B cell (primary cell): ENCODE measurements around the gene TOB2. TPM values are rescaled to one million over a fixed set of nuclear protein-coding genes. Genes with fewer than 3 reads are reported as not detected.

Source experiments
- ATAC-seq: fragments of 200-7000 bp; cut with Tn5 transposase; one replicate; pipeline ENCODE4 v1.10.0; 2021; ENCODE audit warnings: low read depth, mild to moderate bottlenecking, moderate number of reproducible peaks, moderate library complexity
- CTCF ChIA-PET: fragments of 350-600 bp; sonication (Branson Sonifier 250); formaldehyde crosslinking; loops from one replicate; lab custom pipeline; 2021; ENCODE audit warnings: antibody characterized with exemption, inconsistent platforms; lab: Charles Lee
- POLR2A ChIA-PET: fragments of 350-600 bp; sonication (Branson Sonifier 250); formaldehyde crosslinking; loops from one replicate; lab custom pipeline; 2021; ENCODE audit warnings: antibody characterized with exemption; lab: Charles Lee
- DNase-seq: peaks from one replicate; pipeline ENCODE4 v3.0.0; 2013
- H2AFZ ChIP-seq: 2 replicates; pipeline ENCODE4 v1.6.1; 2012; ENCODE audit warnings: mild to moderate bottlenecking, low read depth, low read length; ENCODE audit not compliant: insufficient read depth, poor library complexity, severe bottlenecking
- H3K27ac ChIP-seq, 2 donors: 1 replicate in 1 of 2; 2 replicates in 1 of 2; pipeline ENCODE4 v1.5.1; 2012 to 2013; ENCODE audit warnings: low read length in 2 of 2, mild to moderate bottlenecking in 2 of 2, moderate library complexity in 1 of 2
- H3K27me3 ChIP-seq, 4 experiments: fragments of 200-600 bp in 1 of 4; sonication (generic) in 1 of 4; replicated peaks in 1 of 4; 1 replicate in 2 of 4; 2 replicates in 2 of 4; pipeline versions ENCODE4 v1.6.1 to v1.7.0; 2013 to 2016; ENCODE audit warnings: low read length in 3 of 4, mild to moderate bottlenecking in 2 of 4, mixed read lengths in 1 of 4, moderate library complexity in 1 of 4; ENCODE audit not compliant: insufficient read depth in 4 of 4, control insufficient read depth in 3 of 4; ENCODE audit errors: control extremely low read depth in 1 of 4
- H3K36me3 ChIP-seq, 2 experiments: replicated peaks in 1 of 2; 1 replicate in 1 of 2; 2 replicates in 1 of 2; pipeline versions ENCODE4 v1.6.1 to v1.7.1; 2013; ENCODE audit warnings: low read length in 1 of 2; ENCODE audit not compliant: insufficient read depth in 2 of 2, control insufficient read depth in 1 of 2; ENCODE audit errors: control extremely low read depth in 1 of 2, extremely low read depth in 1 of 2
- H3K4me1 ChIP-seq, 2 donors: fragments of 200-600 bp in 1 of 2; sonication (generic) in 1 of 2; 1 replicate in 1 of 2; 2 replicates in 1 of 2; pipeline versions ENCODE4 v1.5.1 to v1.6.1; 2013 to 2017; ENCODE audit warnings: low read length in 2 of 2; ENCODE audit not compliant: control insufficient read depth in 2 of 2, insufficient read depth in 2 of 2
- H3K4me2 ChIP-seq: replicated peaks from 2 replicates; pipeline ENCODE3; 2012; ENCODE audit warnings: mild to moderate bottlenecking, low read depth, low read length; ENCODE audit not compliant: poor library complexity, severe bottlenecking
- H3K4me3 ChIP-seq, 5 experiments: fragments of 200-600 bp in 1 of 5; sonication (generic) in 1 of 5; 1 replicate in 3 of 5; 2 replicates in 2 of 5; pipeline versions ENCODE4 v1.5.1 to v1.7.0; 2011 to 2016; ENCODE audit warnings: low read length in 4 of 5, mild to moderate bottlenecking in 4 of 5, low read depth in 2 of 5, control low read depth in 1 of 5, moderate library complexity in 1 of 5; ENCODE audit not compliant: insufficient read depth in 1 of 5; ENCODE audit errors: control extremely low read depth in 1 of 5, extremely low read depth in 1 of 5
- H3K79me2 ChIP-seq: fragments of 200-600 bp; sonication (generic); one replicate; pipeline ENCODE4 v1.6.0; 2016; ENCODE audit warnings: low read length; ENCODE audit not compliant: control insufficient read depth, insufficient read depth
- H3K9ac ChIP-seq: fragments of 200-600 bp; sonication (generic); 2 replicates; pipeline ENCODE4 v1.6.1; 2017; ENCODE audit warnings: mild to moderate bottlenecking, low read length, moderate library complexity
- H3K9me3 ChIP-seq, 3 donors: one replicate each; pipeline versions ENCODE4 v1.6.1 to v1.7.1; 2013; ENCODE audit warnings: low read length in 2 of 3; ENCODE audit not compliant: control insufficient read depth in 2 of 3, insufficient read depth in 1 of 3; ENCODE audit errors: control extremely low read depth in 1 of 3
- H4K20me1 ChIP-seq: 2 replicates; pipeline ENCODE4 v1.6.0; 2012; ENCODE audit warnings: mild to moderate bottlenecking, low read length; ENCODE audit not compliant: insufficient read depth, control insufficient read depth, poor library complexity, severe bottlenecking
- H3K27ac Mint-ChIP-seq: one replicate; pipeline ENCODE4 v1.8.0; 2021; ENCODE audit warnings: mixed read lengths
- H3K27me3 Mint-ChIP-seq: one replicate; pipeline ENCODE4 v1.8.0; 2021; ENCODE audit warnings: mixed read lengths
- H3K4me1 Mint-ChIP-seq: one replicate; pipeline ENCODE4 v1.8.0; 2021; ENCODE audit warnings: mixed read lengths
- H3K4me3 Mint-ChIP-seq: one replicate; pipeline ENCODE4 v1.8.0; 2021; ENCODE audit warnings: mixed read lengths
- H3K9me3 Mint-ChIP-seq: one replicate; pipeline ENCODE4 v1.8.0; 2022; ENCODE audit warnings: mixed read lengths; ENCODE audit not compliant: insufficient read depth
- EZH2 ChIP-seq: IDR thresholded peaks from 2 replicates; pipeline ENCODE4 v1.6.1; 2012; ENCODE audit warnings: borderline replicate concordance, low read depth, mild to moderate bottlenecking, moderate library complexity, low read length; ENCODE audit not compliant: insufficient read depth, poor library complexity, severe bottlenecking
- WGBS: methylation state at CpG from one replicate; pipeline ENCODE4 v1.1.5; 2013; ENCODE audit warnings: missing lambda C conversion rate; ENCODE audit not compliant: insufficient coverage; 5-methylcytosine and 5-hydroxymethylcytosine counted together
- intact Hi-C: fragments of 100-400 bp; cut with micrococcal nuclease; formaldehyde crosslinking; loops from one replicate; pipeline ENCODE4 v1.10.0; 2022
- polyA plus RNA-seq: library from polyadenylated mRNA; depleted of rRNA; stranded (reverse); fragments of >200 nt; gene quantifications from 2 replicates; pipeline ENCODE4 v1.2.3, GENCODE V29; 2012
- total RNA-seq, 2 donors: library from RNA; stranded (reverse); fragments of 120-200 nt in 1 of 2; gene quantifications; 1 replicate in 1 of 2; 2 replicates in 1 of 2; pipeline versions ENCODE4 v1.2.3 to v1.2.4, GENCODE V29; 2013 to 2022
- TF ChIP-seq, protein P1 (sequence below): fragments of 200-600 bp; IDR thresholded peaks from one replicate; pipeline ENCODE4 v1.8.0; 2022; ENCODE audit warnings: antibody characterized with exemption, mild to moderate bottlenecking

Gene TOB2
- total and polyA plus RNA-seq, 2 donors (not counting 1 experiment from before 2014, with no cell fraction given): 40.4 to 56.0 TPM

DNA sequence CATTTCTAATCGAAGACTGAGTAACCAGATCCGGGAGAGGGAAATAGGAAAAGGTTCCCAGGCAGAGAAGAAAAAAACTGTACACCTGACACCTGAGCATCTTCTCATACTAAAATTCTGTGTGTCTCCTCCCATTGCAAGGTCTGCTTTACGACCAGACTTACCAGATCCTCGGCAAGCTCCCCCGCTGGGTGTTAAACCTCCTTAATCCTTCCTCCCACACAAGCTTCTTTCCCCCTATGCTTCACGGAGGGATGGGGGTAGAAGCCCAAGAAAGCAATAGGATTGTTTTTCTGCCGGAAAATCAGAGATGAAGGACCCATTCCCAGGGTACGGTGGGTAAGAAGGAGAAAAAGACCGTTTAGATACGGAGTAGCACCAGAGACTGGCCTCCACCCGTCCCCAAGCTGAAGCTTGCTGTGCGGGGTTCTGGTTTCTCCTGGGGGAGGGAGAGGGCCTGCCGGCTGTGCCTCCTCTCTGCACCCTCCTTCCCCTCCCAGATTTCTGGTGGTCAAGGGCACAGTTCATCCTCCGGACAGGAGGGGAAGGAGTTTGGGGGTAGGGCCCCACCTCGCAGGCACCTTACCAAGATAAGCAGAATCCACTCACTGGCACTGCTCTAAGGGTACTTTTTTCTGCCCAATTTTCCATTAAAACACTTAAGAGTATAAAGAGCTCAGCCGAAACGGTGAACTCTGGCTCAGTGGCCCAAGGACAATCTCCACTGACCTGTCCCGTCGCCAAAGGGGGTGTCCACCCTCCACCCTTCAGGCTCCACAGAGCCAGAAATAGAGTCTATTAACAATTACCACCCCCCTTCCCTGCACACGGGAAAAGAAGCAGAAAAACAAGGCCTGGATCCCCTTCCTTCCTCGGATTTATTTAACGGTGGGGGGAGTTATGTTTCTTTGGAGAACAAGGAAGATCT lies 1.2 kb downstream of the TOB2 start:
- Histone ChIP-seq H3K27ac (peak overlapping the region; percentile 97 to 98), H2AFZ (peak overlapping the region; percentile 68), H3K79me2 (peaks cover 62% of the 10 kb centered on the region), H3K9me3 (no peaks in the 10 kb centered on the region), H3K9ac (peak overlapping the region; percentile 85), H4K20me1 (peaks cover 40% of the 10 kb centered on the region), H3K4me3 (peak overlapping the region; percentile 91 to 99 (median 97)), H3K4me2 (peak overlapping the region; percentile 92), H3K36me3 (no peaks in the 10 kb centered on the region), H3K27me3 (no peaks in the 10 kb centered on the region), H3K4me1 (peaks cover 8 to 28% of the 10 kb centered on the region in 2 donors)
- no peak for TF ChIP-seq EZH2
- TF ChIP-seq, protein P1, sequence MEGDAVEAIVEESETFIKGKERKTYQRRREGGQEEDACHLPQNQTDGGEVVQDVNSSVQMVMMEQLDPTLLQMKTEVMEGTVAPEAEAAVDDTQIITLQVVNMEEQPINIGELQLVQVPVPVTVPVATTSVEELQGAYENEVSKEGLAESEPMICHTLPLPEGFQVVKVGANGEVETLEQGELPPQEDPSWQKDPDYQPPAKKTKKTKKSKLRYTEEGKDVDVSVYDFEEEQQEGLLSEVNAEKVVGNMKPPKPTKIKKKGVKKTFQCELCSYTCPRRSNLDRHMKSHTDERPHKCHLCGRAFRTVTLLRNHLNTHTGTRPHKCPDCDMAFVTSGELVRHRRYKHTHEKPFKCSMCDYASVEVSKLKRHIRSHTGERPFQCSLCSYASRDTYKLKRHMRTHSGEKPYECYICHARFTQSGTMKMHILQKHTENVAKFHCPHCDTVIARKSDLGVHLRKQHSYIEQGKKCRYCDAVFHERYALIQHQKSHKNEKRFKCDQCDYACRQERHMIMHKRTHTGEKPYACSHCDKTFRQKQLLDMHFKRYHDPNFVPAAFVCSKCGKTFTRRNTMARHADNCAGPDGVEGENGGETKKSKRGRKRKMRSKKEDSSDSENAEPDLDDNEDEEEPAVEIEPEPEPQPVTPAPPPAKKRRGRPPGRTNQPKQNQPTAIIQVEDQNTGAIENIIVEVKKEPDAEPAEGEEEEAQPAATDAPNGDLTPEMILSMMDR: no peak
- POLR2A ChIA-PET: interaction anchor here (0.5 to 6.9 kb wide), 18 partner anchors 12 to 491 kb away, joined by 3 to 88 read pairs (median 4); partner anchors contain the start of genes ACO2, PHF5A and TEF
- Mint-ChIP-seq H3K4me3 (peak overlapping the region; percentile 99), H3K4me1 (peaks cover 37% of the 10 kb centered on the region), H3K27ac (peak overlapping the region; percentile 94), H3K9me3 (no peaks in the 10 kb centered on the region), H3K27me3 (no peaks in the 10 kb centered on the region)
- WGBS: 0% methylated on average over 10 of the region's 22 CpGs
- DNase-seq: peak; percentile 59
- no peak for ATAC-seq
- CTCF ChIA-PET: interaction anchor here (1.0 to 6.3 kb wide), 10 partner anchors 23 to 221 kb away, joined by 3 to 41 read pairs (median 5); partner anchors contain the start of genes ACO2 and PHF5A
- intact Hi-C loops: loop anchor here (2.0 to 10.0 kb wide), 4 partner anchors 41 to 591 kb away; partner anchors contain the start of genes DESI1, ST13, XPNPEP3 and XRCC6
